ENCODE results near the gene SYT8.

The SYT8 gene

GRCh38 chr11:1814691-1815090 lies 20.1 kb upstream of the SYT8 start:
- TF ChIP-seq EZH2phosphoT487 (IDR thresholded peaks at IDR 0.05; ENCODE audit: low read length) (no peak), EZH2 (optimal IDR thresholded peaks at IDR 0.05; ENCODE audit: low read depth, low read length) (no peak)
- TF ChIP-seq, protein P1, sequence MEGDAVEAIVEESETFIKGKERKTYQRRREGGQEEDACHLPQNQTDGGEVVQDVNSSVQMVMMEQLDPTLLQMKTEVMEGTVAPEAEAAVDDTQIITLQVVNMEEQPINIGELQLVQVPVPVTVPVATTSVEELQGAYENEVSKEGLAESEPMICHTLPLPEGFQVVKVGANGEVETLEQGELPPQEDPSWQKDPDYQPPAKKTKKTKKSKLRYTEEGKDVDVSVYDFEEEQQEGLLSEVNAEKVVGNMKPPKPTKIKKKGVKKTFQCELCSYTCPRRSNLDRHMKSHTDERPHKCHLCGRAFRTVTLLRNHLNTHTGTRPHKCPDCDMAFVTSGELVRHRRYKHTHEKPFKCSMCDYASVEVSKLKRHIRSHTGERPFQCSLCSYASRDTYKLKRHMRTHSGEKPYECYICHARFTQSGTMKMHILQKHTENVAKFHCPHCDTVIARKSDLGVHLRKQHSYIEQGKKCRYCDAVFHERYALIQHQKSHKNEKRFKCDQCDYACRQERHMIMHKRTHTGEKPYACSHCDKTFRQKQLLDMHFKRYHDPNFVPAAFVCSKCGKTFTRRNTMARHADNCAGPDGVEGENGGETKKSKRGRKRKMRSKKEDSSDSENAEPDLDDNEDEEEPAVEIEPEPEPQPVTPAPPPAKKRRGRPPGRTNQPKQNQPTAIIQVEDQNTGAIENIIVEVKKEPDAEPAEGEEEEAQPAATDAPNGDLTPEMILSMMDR (IDR thresholded peaks at IDR 0.05; ENCODE audit: low read length), result no peak
- no peaks in the 10 kb centered on the region for H4K20me1 ChIP-seq (ENCODE audit: insufficient read depth, low read length)
- H3K9me2 ChIP-seq (replicated peaks; ENCODE audit: insufficient read depth, low read length), result no peaks in the 10 kb centered on the region
- no peak overlapping the region for H3K4me3 ChIP-seq (ENCODE audit: low read length)
- peaks cover 99% of the 10 kb centered on the region for H3K27me3 ChIP-seq (replicated peaks; ENCODE audit: insufficient read depth, low read length)
- no peaks in the 10 kb centered on the region for H3K36me3 ChIP-seq (replicated peaks; ENCODE audit: insufficient read depth, low read length)
- no peaks in the 10 kb centered on the region for H3K9me3 ChIP-seq (replicated peaks; ENCODE audit: insufficient read depth, low read length)
- H3F3A ChIP-seq (ENCODE audit: insufficient read depth, low read length), result no peaks in the 10 kb centered on the region
- H3K4me2 ChIP-seq (ENCODE audit: low read depth, low read length), result no peak overlapping the region
- DNase-seq, result no peak
- no peak overlapping the region for H3K27ac ChIP-seq (ENCODE audit: low read length)
- H3K4me1 ChIP-seq (ENCODE audit: low read length), result no peaks in the 10 kb centered on the region
- H2AFZ ChIP-seq (ENCODE audit: low read length), result no peak overlapping the region
- no peaks in the 10 kb centered on the region for H3K79me2 ChIP-seq (ENCODE audit: low read length)
- no peak overlapping the region for H3K9ac ChIP-seq (ENCODE audit: low read length)

DNA sequence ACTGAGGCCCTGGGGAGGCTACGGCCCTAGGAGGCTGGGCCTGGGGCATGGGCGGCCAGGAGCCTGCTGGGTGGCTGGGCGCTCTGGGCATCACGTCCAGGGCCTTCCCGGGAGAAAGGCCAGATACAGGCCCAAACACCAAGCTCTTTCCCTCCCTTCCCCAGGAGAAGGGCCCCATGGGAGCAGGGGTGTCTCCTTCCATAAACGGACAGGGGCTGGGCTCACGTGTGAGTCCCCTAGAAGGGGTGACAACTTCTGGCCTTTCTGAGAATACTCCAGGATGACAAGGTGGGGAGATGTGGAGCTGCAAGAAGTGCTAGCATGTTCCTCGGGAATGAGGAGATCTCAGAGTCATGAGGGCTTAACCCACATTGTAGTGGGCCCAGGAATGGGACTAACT lies 19.5 kb upstream of the SYT8 start:
- Histone ChIP-seq H3K36me3 (replicated peaks; ENCODE audit: insufficient read depth, low read length) (no peaks in the 10 kb centered on the region), H2AFZ (ENCODE audit: low read length) (no peak overlapping the region), H3K9ac (ENCODE audit: low read length) (no peak overlapping the region), H3K27me3 (replicated peaks; ENCODE audit: insufficient read depth, low read length) (peaks cover 99% of the 10 kb centered on the region), H3K9me2 (replicated peaks; ENCODE audit: insufficient read depth, low read length) (no peaks in the 10 kb centered on the region), H3K27ac (ENCODE audit: low read length) (no peak overlapping the region), H3K4me2 (ENCODE audit: low read depth, low read length) (no peak overlapping the region), H3K4me3 (ENCODE audit: low read length) (no peak overlapping the region), H4K20me1 (ENCODE audit: insufficient read depth, low read length) (no peaks in the 10 kb centered on the region), H3F3A (ENCODE audit: insufficient read depth, low read length) (no peaks in the 10 kb centered on the region), H3K9me3 (replicated peaks; ENCODE audit: insufficient read depth, low read length) (no peaks in the 10 kb centered on the region), H3K4me1 (ENCODE audit: low read length) (no peaks in the 10 kb centered on the region), H3K79me2 (ENCODE audit: low read length) (no peaks in the 10 kb centered on the region)
- TF ChIP-seq, protein P1 (IDR thresholded peaks at IDR 0.05; ENCODE audit: low read length), result no peak
- TF ChIP-seq EZH2 (optimal IDR thresholded peaks at IDR 0.05; ENCODE audit: low read depth, low read length), result no peak
- TF ChIP-seq EZH2phosphoT487 (IDR thresholded peaks at IDR 0.05; ENCODE audit: low read length), result no peak
- DNase-seq, result no peak

GRCh38 chr11:1815751-1816150 lies 19.0 kb upstream of the SYT8 start:
- no peak overlapping the region for H2AFZ ChIP-seq (ENCODE audit: low read length)
- H3K9me3 ChIP-seq (replicated peaks; ENCODE audit: insufficient read depth, low read length), result no peaks in the 10 kb centered on the region
- H3K4me2 ChIP-seq (ENCODE audit: low read depth, low read length), result no peak overlapping the region
- H3K27ac ChIP-seq (ENCODE audit: low read length), result no peak overlapping the region
- H3F3A ChIP-seq (ENCODE audit: insufficient read depth, low read length), result no peaks in the 10 kb centered on the region
- H3K27me3 ChIP-seq (replicated peaks; ENCODE audit: insufficient read depth, low read length), result peaks cover 99% of the 10 kb centered on the region
- no peak for DNase-seq
- H4K20me1 ChIP-seq (ENCODE audit: insufficient read depth, low read length), result no peaks in the 10 kb centered on the region
- TF ChIP-seq, protein P1 (IDR thresholded peaks at IDR 0.05; ENCODE audit: low read length), result no peak
- TF ChIP-seq EZH2 (optimal IDR thresholded peaks at IDR 0.05; ENCODE audit: low read depth, low read length), result no peak
- no peak for TF ChIP-seq EZH2phosphoT487 (IDR thresholded peaks at IDR 0.05; ENCODE audit: low read length)
- no peaks in the 10 kb centered on the region for H3K9me2 ChIP-seq (replicated peaks; ENCODE audit: insufficient read depth, low read length)
- H3K79me2 ChIP-seq (ENCODE audit: low read length), result no peaks in the 10 kb centered on the region
- H3K4me1 ChIP-seq (ENCODE audit: low read length), result no peaks in the 10 kb centered on the region
- H3K9ac ChIP-seq (ENCODE audit: low read length), result no peak overlapping the region
- no peak overlapping the region for H3K4me3 ChIP-seq (ENCODE audit: low read length)
- no peaks in the 10 kb centered on the region for H3K36me3 ChIP-seq (replicated peaks; ENCODE audit: insufficient read depth, low read length)

Measured in MM.1S (cell line).